Right lobe of liver (tissue), 4 donors: Measurements from ENCODE around the gene TMPRSS11B.

Experiments used
- CTCF ChIP-seq, 4 donors: fragments of 200-600 bp in 3 of 4; fragments of 450-650 bp in 1 of 4; IDR thresholded peaks; one replicate each; pipeline versions ENCODE4 v1.5.1 to v1.8.0; 2016 to 2022; ENCODE audit warnings: antibody characterized with exemption in 4 of 4, mild to moderate bottlenecking in 2 of 4
- POLR2A ChIP-seq: fragments of 450-650 bp; IDR thresholded peaks from one replicate; pipeline ENCODE4 v1.6.1; 2017; ENCODE audit warnings: antibody characterized with exemption, mild to moderate bottlenecking
- donor health status: DM: no; HTN: no; CAD: no.
- donor health status: DM: no; HTN: no; CAD: no.
- donor health status: DM: no; HTN: yes; CAD: no.

GRCh38 chr4:68180849-68181526, 64.5 kb downstream of the TMPRSS11B start:
- no peak for TF ChIP-seq CTCF (IDR thresholded peaks at IDR 0.05)
- TF ChIP-seq POLR2A, result no peak
